NCI-H128 (cell line): Measurements from ENCODE around the gene TALDO1.
A peak's percentile ranks its signal among the peaks of the same experiment; 100 is the strongest.
"Not testable (repeated sequence)": the region's sequence is repeated elsewhere in the genome, so short reads cannot be mapped to it uniquely, and the experiment has no call there.

Experiments used
- DNase-seq: peaks from one replicate; lab custom pipeline; 2025; ENCODE audit not compliant: unreplicated experiment; lab: John Stamatoyannopoulos, UW

Gene TALDO1

GRCh38 chr11:733072-733471, 14.2 kb upstream of the TALDO1 start:
- DNase-seq = no peak

GRCh38 chr11:734541-734940, 12.7 kb upstream of the TALDO1 start:
- DNase-seq = not testable (repeated sequence)

- no peak for DNase-seq
These were observed 9.9 kb upstream of the TALDO1 start for GRCh38 chr11:737366-737765.

GRCh38 chr11:737899-738298, 9.4 kb upstream of the TALDO1 start:
- not testable (repeated sequence) for DNase-seq

GRCh38 chr11:742156-742546, 5.1 kb upstream of the TALDO1 start:
- DNase-seq = no peak

- DNase-seq = no peak
These were observed 4.6 kb upstream of the TALDO1 start for GRCh38 chr11:742571-743201.

- DNase-seq = no peak
These were observed 1.8 kb upstream of the TALDO1 start for GRCh38 chr11:745428-745827.

- DNase-seq = no peak
These were observed 741 bp upstream of the TALDO1 start for GRCh38 chr11:746289-747157.

- DNase-seq = no peak
These were observed 719 bp downstream of the TALDO1 start for GRCh38 chr11:748007-748359.

- DNase-seq = no peak
These were observed 2.5 kb downstream of the TALDO1 start for GRCh38 chr11:749731-750130.

- no peak for DNase-seq
These were observed 13.0 kb downstream of the TALDO1 start for GRCh38 chr11:760236-760635.

- no peak for DNase-seq
These were observed 14.4 kb downstream of the TALDO1 start for GRCh38 chr11:761526-762108.

- DNase-seq = no peak
These were observed 15.3 kb downstream of the TALDO1 start for GRCh38 chr11:762421-763072.

- DNase-seq = peak; percentile 33
These were observed 15.8 kb downstream of the TALDO1 start for GRCh38 chr11:763073-763463.

- no peak for DNase-seq
These were observed 16.5 kb downstream of the TALDO1 start for GRCh38 chr11:763549-764321.

GRCh38 chr11:764322-765024, 17.2 kb downstream of the TALDO1 start:
- no peak for DNase-seq

- peak; percentile 24 for DNase-seq
These were observed 17.9 kb downstream of the TALDO1 start for GRCh38 chr11:765025-765801.

GRCh38 chr11:765802-766091, 18.5 kb downstream of the TALDO1 start:
- DNase-seq = no peak

GRCh38 chr11:766106-766935, 19.1 kb downstream of the TALDO1 start:
- DNase-seq = no peak
